ENCODE data around the gene LRRD1. TPM values are rescaled to one million over a fixed set of nuclear protein-coding genes. Genes with fewer than 3 reads are reported as not detected.

Gene LRRD1
- total RNA-seq, 2 donors from 2014 or later, result 0.10 TPM; not detected in 1

DNA sequence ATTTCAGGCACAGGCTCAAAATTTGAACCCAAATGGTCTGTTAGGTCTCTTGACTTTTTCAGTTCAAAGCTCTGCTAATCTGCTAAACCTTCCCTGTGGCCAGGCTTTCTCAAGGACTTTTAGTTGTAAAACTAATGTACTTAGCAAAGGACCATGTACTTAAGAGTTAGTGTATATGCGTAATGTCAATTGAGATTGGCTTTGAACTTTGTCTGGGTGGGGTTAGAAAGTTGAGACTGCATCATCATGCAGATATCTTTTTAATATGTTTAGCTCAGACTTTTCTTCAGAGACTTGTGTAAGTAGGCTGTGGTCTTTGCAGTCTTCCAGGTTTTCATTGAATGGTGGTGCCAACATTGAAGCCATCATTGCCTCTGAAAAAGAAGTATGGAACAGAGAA, 78.4 kb downstream of the LRRD1 start:
- no peak for DNase-seq
- ATAC-seq, result no peak
- intact Hi-C loops (cut with DNase I), result no loop called here

DNA sequence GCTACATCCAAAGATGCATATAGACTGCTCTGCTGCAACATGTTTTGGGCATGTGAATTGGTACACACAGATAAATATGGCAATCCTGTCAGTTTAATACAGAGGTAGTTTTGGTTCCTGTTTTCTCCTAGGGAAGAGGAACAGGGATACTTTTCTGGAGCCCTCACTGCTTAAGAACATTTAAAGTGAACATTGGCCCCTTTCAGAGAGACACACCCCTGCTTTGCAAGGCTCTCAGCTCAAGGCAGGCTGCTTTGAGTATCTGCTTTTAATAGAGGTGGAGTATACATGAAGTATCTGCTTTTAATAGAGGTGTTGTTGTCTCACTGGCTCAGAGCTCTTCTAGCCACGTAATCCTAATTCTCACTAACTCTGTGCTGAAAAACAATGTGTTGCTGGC, 83.6 kb downstream of the LRRD1 start:
- DNase-seq (no peak), ATAC-seq (peak in 1 of 2 donors; percentile 53)
- intact Hi-C loops (cut with DNase I), result loop anchor here in 1 of 2 donors (10.0 kb wide), 1 partner anchor 129 kb away; no protein-coding TSS in a partner anchor

Small RNAs within 50 kb of the gene (microRNA-seq; reads per million reads assigned to microRNA genes)
- gene MIR1285-1, result 0 reads per million in 2 donors

Other genes with a start within 250 kb of the LRRD1 start
- 10 to 100 TPM; 27.3 to 37.4 TPM for gene AKAP9, start 238.3 kb downstream of the LRRD1 start, total RNA-seq
- 10 to 100 TPM; 28.3 to 61.1 TPM for gene CYP51A1, start 44.7 kb downstream of the LRRD1 start, total RNA-seq
- gene KRIT1, start 66.8 kb upstream of the LRRD1 start, total RNA-seq, result 10 to 100 TPM; 22.1 to 31.6 TPM
- gene ANKIB1, start 66.8 kb upstream of the LRRD1 start, total RNA-seq, result 10 to 100 TPM; 44.7 to 53.8 TPM